HG03280 (cell line): ENCODE results near the gene TMEM107.
"Not testable (repeated sequence)": the region's sequence is repeated elsewhere in the genome, so short reads cannot be mapped to it uniquely, and the experiment has no call there.

Experiments used
- ATAC-seq: cut with Tn5 transposase; IDR thresholded peaks from one replicate; pipeline ENCODE4 v1.9.1; 2021; ENCODE audit warnings: mild to moderate bottlenecking, moderate library complexity; ENCODE audit not compliant: unreplicated experiment

Gene TMEM107

GRCh38 chr17:8189711-8190477, 13.7 kb upstream of the TMEM107 start, which contains the start of gene BORCS6:
Gene BORCS6, minus strand, starts transcription at chr17:8190180. Its CDS starts 40 bp downstream, at chr17:8190140.
- peak; percentile 54 for ATAC-seq

GRCh38 chr17:8189041-8189710, 13.0 kb upstream of the TMEM107 start:
- no peak for ATAC-seq

GRCh38 chr17:8188263-8188839, 12.2 kb upstream of the TMEM107 start:
- ATAC-seq = no peak

GRCh38 chr17:8187517-8188262, 11.5 kb upstream of the TMEM107 start:
- ATAC-seq = peak; percentile 22

GRCh38 chr17:8186787-8187516, 10.8 kb upstream of the TMEM107 start:
- peak; percentile 27 for ATAC-seq

- peak; percentile 1 for ATAC-seq
Measured at GRCh38 chr17:8186446-8186786, 10.2 kb upstream of the TMEM107 start.

GRCh38 chr17:8185582-8186445, 9.6 kb upstream of the TMEM107 start:
- ATAC-seq = peak; percentile 21

GRCh38 chr17:8176998-8177731, 985 bp upstream of the TMEM107 start:
- ATAC-seq = no peak

GRCh38 chr17:8175795-8176196, 384 bp downstream of the TMEM107 start:
- no peak for ATAC-seq

GRCh38 chr17:8173871-8174322, 2.3 kb downstream of the TMEM107 start:
- ATAC-seq = no peak

GRCh38 chr17:8173056-8173870, 2.9 kb downstream of the TMEM107 start:
- ATAC-seq = peak; percentile 78

- not testable (repeated sequence) for ATAC-seq
Measured at GRCh38 chr17:8170186-8170585, 6.0 kb downstream of the TMEM107 start.

- no peak for ATAC-seq
Measured at GRCh38 chr17:8167526-8167925, 8.7 kb downstream of the TMEM107 start.

GRCh38 chr17:8166731-8167130, 9.4 kb downstream of the TMEM107 start:
- ATAC-seq = no peak

GRCh38 chr17:8164815-8165131, 11.4 kb downstream of the TMEM107 start:
- no peak for ATAC-seq

- no peak for ATAC-seq
Measured at GRCh38 chr17:8163978-8164814, 12.0 kb downstream of the TMEM107 start.
